ENCODE measurements around the gene GPR55. TPM values are rescaled to one million over a fixed set of nuclear protein-coding genes. Genes with fewer than 3 reads are reported as not detected.

Gene GPR55
- total RNA-seq, 1 donor from 2014 or later = not detected

DNA sequence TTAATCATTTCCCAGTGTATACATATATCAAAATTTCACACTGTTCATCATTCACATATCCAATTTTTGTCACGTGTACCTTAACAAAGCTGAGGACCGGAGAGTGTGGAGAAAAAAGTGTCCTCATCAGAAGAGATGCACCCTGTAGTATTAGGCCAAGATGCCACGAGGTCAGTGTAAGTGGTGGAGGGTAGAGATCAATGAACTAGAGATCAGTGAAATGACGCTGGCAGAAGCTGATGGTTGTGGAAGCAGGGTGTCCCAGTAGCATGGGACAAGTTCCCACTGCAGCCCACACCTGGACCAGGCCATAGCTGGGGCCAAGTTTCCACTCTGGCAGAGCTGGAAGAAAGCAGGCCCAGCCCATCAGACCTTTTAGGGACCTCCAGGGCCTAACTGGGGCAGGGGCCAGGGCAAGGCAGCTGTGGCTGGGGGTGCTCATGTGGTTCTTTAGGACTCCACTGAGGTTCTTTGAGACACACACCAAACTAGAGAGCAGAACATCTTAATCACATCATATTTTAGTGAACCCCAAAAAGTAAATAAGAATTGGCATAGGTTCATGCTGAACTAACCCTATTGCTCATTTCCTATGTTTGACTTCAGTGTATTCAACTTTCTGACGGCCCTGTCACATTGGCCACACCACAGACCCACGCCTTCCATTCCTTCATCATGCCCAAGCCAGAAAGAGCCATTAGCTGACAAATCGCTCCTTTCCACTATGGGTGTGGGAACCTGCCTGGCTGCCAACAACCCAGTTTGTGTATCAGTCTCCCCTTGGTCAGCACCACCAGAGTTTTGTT is 21.6 kb upstream of the GPR55 start:
- FAIRE-seq = no peak

GRCh38 chr2:230944757-230945372 is 19.8 kb upstream of the GPR55 start:
- H2AFZ ChIP-seq (ENCODE audit: low read depth, low read length) = no peak overlapping the region

More for the DNA sequence above, 21.6 kb upstream of the GPR55 start:
- Histone ChIP-seq H3K36me3 (ENCODE audit: insufficient read depth, low read length) (no peaks in the 10 kb centered on the region), H2AFZ (ENCODE audit: low read depth, low read length) (no peak overlapping the region), H4K20me1 (ENCODE audit: insufficient read depth, low read length) (no peaks in the 10 kb centered on the region), H3K27me3 (ENCODE audit: insufficient read depth, low read length) (no peaks in the 10 kb centered on the region), H3K4me2 (ENCODE audit: low read length) (no peak overlapping the region), H3K4me1 (ENCODE audit: insufficient read depth, low read length) (no peaks in the 10 kb centered on the region), H3K79me2 (ENCODE audit: insufficient read depth, low read length) (no peaks in the 10 kb centered on the region), H3K27ac (ENCODE audit: low read depth, low read length) (no peak overlapping the region), H3K9me3 (ENCODE audit: insufficient read depth, low read depth, low read length) (no peaks in the 10 kb centered on the region), H3K9ac (ENCODE audit: low read length) (no peak overlapping the region), H3K4me3 (ENCODE audit: insufficient read depth, low read depth, low read length) (no peak overlapping the region)
- H3K9me3 Mint-ChIP-seq (ENCODE audit: unreplicated experiment) = no peaks in the 10 kb centered on the region
- TF ChIP-seq EZH2 (IDR thresholded peaks at IDR 0.05; ENCODE audit: insufficient read depth, low read length) (no peak), CTCF (IDR thresholded peaks at IDR 0.05; ENCODE audit: insufficient read depth, low read depth, low read length) (no peak)
- no peak for DNase-seq (ENCODE audit: low read depth)
- H3K4me1 Mint-ChIP-seq (ENCODE audit: low read depth, unreplicated experiment) = peaks cover 10% of the 10 kb centered on the region
- no peak overlapping the region for H3K4me3 Mint-ChIP-seq (ENCODE audit: unreplicated experiment)
- H3K27ac Mint-ChIP-seq (ENCODE audit: unreplicated experiment) = no peak overlapping the region
- H3K27me3 Mint-ChIP-seq (ENCODE audit: low read depth, unreplicated experiment) = peaks cover 10% of the 10 kb centered on the region
- H3K36me3 Mint-ChIP-seq (ENCODE audit: low read depth, unreplicated experiment) = no peaks in the 10 kb centered on the region

More at GRCh38 chr2:230944757-230945372, 19.8 kb upstream of the GPR55 start:
- H4K20me1 ChIP-seq (ENCODE audit: insufficient read depth, low read length) = no peaks in the 10 kb centered on the region
- no peaks in the 10 kb centered on the region for H3K36me3 Mint-ChIP-seq (ENCODE audit: low read depth, unreplicated experiment)
- H3K4me3 Mint-ChIP-seq (ENCODE audit: unreplicated experiment) = no peak overlapping the region
- H3K4me3 ChIP-seq (ENCODE audit: insufficient read depth, low read depth, low read length) = no peak overlapping the region
- H3K36me3 ChIP-seq (ENCODE audit: insufficient read depth, low read length) = no peaks in the 10 kb centered on the region
- no peak overlapping the region for H3K4me2 ChIP-seq (ENCODE audit: low read length)
- H3K4me1 Mint-ChIP-seq (ENCODE audit: low read depth, unreplicated experiment) = peaks cover 10% of the 10 kb centered on the region
- DNase-seq (ENCODE audit: low read depth) (no peak), FAIRE-seq (no peak)
- no peaks in the 10 kb centered on the region for H3K9me3 ChIP-seq (ENCODE audit: insufficient read depth, low read depth, low read length)
- peaks cover 12% of the 10 kb centered on the region for H3K27me3 Mint-ChIP-seq (ENCODE audit: low read depth, unreplicated experiment)
- H3K27ac ChIP-seq (ENCODE audit: low read depth, low read length) = no peak overlapping the region
- H3K27ac Mint-ChIP-seq (ENCODE audit: unreplicated experiment) = no peak overlapping the region
- H3K9ac ChIP-seq (ENCODE audit: low read length) = no peak overlapping the region
- H3K9me3 Mint-ChIP-seq (ENCODE audit: unreplicated experiment) = no peaks in the 10 kb centered on the region
- no peaks in the 10 kb centered on the region for H3K27me3 ChIP-seq (ENCODE audit: insufficient read depth, low read length)
- no peaks in the 10 kb centered on the region for H3K4me1 ChIP-seq (ENCODE audit: insufficient read depth, low read length)
- no peaks in the 10 kb centered on the region for H3K79me2 ChIP-seq (ENCODE audit: insufficient read depth, low read length)
- TF ChIP-seq CTCF (IDR thresholded peaks at IDR 0.05; ENCODE audit: insufficient read depth, low read depth, low read length) (no peak), EZH2 (IDR thresholded peaks at IDR 0.05; ENCODE audit: insufficient read depth, low read length) (no peak)

Measured in astrocyte (in vitro differentiated cells and primary cell).